GM10266 (cell line): ENCODE measurements around the gene MTCL1.

Experiments used
- DNase-seq: peaks from one replicate; pipeline ENCODE4 v3.0.0; 2012; ENCODE audit errors: extremely low spot score
- TF ChIP-seq, protein P1 (sequence below): IDR thresholded peaks from 2 replicates; pipeline ENCODE4 v1.5.1; 2012; ENCODE audit warnings: mild to moderate bottlenecking, low read depth; ENCODE audit not compliant: control insufficient read depth, insufficient read depth; ENCODE audit errors: missing control alignments

The MTCL1 gene

DNA sequence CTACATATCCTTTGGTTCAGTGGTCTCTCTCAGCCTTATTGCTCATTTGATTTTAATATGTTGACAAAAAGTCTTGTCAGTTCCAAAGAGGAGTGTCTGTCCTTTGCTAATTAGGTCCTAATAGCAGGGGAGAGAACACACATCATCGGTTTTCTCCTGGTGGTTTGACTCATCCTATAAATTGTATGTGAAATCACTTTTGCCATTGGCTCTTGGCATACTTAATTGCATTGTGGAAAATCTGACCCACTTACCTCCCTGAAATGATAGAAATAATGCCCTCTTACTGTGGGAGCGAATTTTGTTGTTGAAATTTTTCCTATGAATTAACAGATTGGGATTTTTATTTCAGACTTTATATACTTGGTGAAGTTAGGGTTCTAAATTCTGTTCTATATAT is 58.3 kb downstream of the MTCL1 start:
- no peak for DNase-seq
- TF ChIP-seq, protein P1, sequence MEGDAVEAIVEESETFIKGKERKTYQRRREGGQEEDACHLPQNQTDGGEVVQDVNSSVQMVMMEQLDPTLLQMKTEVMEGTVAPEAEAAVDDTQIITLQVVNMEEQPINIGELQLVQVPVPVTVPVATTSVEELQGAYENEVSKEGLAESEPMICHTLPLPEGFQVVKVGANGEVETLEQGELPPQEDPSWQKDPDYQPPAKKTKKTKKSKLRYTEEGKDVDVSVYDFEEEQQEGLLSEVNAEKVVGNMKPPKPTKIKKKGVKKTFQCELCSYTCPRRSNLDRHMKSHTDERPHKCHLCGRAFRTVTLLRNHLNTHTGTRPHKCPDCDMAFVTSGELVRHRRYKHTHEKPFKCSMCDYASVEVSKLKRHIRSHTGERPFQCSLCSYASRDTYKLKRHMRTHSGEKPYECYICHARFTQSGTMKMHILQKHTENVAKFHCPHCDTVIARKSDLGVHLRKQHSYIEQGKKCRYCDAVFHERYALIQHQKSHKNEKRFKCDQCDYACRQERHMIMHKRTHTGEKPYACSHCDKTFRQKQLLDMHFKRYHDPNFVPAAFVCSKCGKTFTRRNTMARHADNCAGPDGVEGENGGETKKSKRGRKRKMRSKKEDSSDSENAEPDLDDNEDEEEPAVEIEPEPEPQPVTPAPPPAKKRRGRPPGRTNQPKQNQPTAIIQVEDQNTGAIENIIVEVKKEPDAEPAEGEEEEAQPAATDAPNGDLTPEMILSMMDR: no peak

DNA sequence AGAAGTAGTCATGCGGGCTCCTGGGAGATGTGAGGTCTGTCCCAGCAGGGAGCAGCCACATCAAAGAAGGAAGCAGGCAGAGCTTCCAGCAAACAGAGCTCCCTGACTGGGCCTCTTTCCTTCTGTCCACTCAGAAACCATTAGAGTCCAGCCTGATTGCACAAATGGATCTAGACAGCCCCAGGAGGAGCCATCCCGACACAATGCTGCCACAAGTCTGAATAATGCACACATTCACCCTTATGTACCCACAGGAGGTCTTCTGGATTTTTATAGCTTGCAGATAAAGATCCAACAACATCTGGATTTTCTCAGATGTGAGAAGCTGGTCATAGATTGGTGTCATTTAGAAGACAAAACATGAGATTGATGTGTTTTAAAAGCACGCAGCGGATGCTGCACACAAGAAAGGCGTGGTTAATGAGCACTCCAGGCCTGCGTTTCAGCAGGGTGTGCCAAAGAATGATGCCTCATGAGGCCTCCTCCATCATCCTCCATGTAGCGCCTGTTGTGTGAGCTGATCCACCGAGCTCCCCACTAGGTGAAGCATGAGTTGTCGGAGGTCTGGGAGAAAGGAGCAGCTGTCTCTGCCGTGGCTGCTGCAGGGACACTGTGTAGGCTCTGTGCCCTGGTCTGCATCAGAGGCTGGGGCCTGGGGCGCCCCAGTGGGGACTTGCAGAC is 60.6 kb downstream of the MTCL1 start:
- TF ChIP-seq, protein P1: no peak
- DNase-seq: no peak

DNA sequence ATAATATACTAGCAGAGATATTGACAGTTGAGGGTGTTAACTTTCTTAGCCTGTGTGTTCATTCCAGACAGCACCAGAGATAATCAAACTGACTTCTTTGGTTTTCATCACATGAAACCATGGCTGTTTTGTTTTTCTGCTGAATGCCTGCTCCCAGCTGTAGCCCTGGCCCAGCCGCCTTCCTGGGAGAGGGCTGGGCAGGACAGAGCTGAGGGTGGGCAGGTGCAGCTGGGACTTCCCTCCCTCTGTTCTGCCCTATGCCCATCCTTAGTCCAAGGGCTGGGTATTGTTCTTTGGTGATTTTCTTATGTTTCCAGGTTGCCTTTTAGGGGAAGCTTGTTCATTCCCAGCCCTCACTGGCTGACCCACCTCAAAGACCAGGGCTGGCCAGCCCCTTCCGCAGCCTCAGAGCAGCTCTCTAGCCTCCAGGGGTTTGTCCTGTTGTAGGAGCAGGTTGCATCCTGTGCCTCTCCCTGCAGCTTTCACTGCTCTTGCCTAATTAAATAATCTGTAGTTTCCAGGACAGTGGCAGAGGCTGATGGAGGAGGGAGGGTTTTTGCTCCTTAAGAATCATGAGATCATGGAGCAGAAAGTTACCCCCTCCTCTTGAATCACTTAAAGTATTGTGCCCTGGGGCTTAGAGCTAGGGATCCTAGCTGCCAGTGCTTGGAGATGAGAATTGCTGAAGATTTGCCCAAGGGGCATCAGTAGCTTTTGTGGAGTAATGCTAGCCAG is 61.4 kb downstream of the MTCL1 start:
- TF ChIP-seq, protein P1: no peak
- no peak for DNase-seq

DNA sequence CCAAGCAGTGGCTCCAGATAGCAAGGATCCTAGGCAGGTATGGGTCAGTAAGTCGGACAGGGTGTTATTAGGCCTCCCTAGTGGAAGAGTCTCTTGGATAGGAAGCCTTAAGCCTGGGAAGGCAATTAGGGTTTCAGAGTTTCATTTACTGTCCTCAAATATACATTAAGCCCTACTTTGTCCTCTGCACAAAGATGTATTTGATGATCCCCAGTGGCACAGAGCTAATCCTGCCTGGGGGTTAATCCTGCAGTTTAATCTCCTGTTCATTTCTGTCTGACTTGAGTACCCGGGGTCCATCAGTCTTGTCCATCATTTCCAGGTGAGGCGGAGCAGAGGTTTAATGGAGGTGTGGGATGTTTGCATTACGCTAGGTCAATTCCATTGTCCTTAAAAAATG is 62.0 kb downstream of the MTCL1 start:
- TF ChIP-seq, protein P1: no peak
- DNase-seq: no peak

DNA sequence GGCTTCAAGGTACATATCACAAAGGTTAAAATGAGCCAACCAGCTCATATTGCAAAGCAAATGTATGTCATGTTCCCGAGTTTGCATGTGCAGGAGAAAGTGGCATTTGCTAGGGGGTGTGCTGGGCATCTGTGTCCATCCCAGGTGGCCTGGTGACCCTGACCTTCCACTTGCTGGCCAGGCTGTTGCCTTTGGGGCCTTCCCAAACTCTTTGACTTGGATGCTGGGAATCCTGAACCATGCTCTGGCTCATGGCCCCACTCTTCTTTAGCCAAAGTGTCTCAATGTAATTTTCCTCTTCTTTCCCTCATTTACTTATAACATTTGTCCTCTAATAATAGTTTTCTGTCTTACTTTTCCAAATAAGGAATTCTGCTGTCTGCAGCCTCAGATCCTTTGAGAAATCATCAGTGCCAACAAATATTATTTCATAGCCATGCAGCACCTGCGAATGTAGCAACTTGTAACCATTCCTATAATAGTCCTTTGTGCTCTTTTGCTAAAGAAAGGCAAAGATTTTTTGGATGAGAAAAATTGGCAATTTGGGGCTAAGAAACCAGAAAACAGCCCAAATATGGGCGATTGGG is 64.2 kb downstream of the MTCL1 start:
- DNase-seq: no peak
- TF ChIP-seq, protein P1: no peak

DNA sequence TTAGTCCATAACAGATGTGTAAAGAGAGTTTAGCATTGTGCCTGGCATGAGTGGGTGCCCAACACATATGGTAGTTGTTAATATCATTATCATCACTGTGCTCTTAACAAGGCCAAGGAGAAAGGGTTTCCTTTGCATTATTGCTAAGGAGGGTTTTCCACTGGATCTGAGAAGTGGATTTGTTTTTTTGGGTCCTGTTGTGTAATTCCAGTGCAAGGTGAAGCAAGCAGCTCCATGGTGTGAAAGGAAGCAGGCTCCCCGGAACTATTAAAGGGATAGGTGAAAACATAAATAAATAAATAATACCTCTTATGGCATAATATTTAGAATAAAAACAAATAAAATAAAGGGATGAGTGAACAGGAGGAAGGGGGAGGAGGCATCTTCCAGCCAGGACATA is 65.3 kb downstream of the MTCL1 start:
- DNase-seq: no peak
- TF ChIP-seq, protein P1: no peak

DNA sequence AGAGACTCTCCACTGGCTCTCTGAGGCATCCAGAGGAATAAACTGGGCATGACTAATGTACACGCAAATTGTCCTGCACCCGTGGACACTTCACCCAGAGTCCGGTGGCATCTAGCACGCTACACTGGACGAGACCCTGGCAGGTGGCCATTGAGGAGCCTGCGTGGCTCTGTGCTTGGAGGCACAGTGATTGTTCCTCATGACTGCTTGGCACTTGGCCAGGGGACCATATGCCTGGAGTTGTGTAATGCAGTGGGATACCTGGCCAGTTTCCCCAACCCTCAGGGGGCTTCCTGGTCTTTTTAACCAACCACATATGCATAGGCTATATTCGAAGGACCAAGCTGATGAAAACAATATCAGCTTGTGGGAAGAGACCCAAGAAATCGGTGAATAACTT is 66.6 kb downstream of the MTCL1 start:
- no peak for DNase-seq

More for the DNA sequence above, 66.6 kb downstream of the MTCL1 start:
- TF ChIP-seq, protein P1: no peak
